ENCODE results near the gene SYT15.
"Not testable (repeated sequence)": the region's sequence is repeated elsewhere in the genome, so short reads cannot be mapped to it uniquely, and the experiment has no call there.

DNA sequence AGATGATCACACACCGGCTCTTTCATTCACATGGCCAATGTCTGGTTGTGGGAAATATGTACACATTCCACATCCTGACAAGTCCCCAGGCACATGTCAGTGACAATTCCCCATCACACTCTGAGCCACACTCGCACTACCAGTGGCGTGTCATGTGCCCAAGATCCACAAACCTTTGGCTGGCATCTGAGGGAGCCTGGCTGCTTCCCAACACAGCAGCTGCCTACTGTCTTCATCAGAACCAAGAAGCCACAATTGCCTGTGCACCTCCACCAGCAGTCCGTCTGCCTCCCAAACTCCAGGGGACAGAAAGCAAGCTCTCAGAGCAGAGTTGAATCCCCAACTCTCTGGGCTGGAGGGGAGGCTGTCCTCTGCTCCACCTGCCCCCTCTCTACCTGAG lies 6.2 kb upstream of the SYT15 start:
- TF ChIP-seq, protein P1, sequence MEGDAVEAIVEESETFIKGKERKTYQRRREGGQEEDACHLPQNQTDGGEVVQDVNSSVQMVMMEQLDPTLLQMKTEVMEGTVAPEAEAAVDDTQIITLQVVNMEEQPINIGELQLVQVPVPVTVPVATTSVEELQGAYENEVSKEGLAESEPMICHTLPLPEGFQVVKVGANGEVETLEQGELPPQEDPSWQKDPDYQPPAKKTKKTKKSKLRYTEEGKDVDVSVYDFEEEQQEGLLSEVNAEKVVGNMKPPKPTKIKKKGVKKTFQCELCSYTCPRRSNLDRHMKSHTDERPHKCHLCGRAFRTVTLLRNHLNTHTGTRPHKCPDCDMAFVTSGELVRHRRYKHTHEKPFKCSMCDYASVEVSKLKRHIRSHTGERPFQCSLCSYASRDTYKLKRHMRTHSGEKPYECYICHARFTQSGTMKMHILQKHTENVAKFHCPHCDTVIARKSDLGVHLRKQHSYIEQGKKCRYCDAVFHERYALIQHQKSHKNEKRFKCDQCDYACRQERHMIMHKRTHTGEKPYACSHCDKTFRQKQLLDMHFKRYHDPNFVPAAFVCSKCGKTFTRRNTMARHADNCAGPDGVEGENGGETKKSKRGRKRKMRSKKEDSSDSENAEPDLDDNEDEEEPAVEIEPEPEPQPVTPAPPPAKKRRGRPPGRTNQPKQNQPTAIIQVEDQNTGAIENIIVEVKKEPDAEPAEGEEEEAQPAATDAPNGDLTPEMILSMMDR (IDR thresholded peaks at IDR 0.05 in 2 of 3, conservative IDR thresholded peaks at IDR 0.05 in 1 of 3; ENCODE audit: borderline replicate concordance in 1 of 3, insufficient read depth in 1 of 3, low read depth in 2 of 3, low read length in 2 of 3) = not testable (repeated sequence)
- not testable (repeated sequence) for TF ChIP-seq RAD21 (IDR thresholded peaks at IDR 0.05; ENCODE audit: low read depth); EGR1 (IDR thresholded peaks at IDR 0.05; ENCODE audit: low read depth); POLR2A (IDR thresholded peaks at IDR 0.05; ENCODE audit: borderline replicate concordance, extremely low read depth, insufficient read depth, insufficient read length); ZNF274 (IDR thresholded peaks at IDR 0.05; ENCODE audit: low read depth, low read length); CEBPB (IDR thresholded peaks at IDR 0.05; ENCODE audit: low read depth)
- TF ChIP-seq, protein P2, sequence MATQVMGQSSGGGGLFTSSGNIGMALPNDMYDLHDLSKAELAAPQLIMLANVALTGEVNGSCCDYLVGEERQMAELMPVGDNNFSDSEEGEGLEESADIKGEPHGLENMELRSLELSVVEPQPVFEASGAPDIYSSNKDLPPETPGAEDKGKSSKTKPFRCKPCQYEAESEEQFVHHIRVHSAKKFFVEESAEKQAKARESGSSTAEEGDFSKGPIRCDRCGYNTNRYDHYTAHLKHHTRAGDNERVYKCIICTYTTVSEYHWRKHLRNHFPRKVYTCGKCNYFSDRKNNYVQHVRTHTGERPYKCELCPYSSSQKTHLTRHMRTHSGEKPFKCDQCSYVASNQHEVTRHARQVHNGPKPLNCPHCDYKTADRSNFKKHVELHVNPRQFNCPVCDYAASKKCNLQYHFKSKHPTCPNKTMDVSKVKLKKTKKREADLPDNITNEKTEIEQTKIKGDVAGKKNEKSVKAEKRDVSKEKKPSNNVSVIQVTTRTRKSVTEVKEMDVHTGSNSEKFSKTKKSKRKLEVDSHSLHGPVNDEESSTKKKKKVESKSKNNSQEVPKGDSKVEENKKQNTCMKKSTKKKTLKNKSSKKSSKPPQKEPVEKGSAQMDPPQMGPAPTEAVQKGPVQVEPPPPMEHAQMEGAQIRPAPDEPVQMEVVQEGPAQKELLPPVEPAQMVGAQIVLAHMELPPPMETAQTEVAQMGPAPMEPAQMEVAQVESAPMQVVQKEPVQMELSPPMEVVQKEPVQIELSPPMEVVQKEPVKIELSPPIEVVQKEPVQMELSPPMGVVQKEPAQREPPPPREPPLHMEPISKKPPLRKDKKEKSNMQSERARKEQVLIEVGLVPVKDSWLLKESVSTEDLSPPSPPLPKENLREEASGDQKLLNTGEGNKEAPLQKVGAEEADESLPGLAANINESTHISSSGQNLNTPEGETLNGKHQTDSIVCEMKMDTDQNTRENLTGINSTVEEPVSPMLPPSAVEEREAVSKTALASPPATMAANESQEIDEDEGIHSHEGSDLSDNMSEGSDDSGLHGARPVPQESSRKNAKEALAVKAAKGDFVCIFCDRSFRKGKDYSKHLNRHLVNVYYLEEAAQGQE (IDR thresholded peaks at IDR 0.05; ENCODE audit: low read depth) = not testable (repeated sequence)
- TF ChIP-seq, protein P3, sequence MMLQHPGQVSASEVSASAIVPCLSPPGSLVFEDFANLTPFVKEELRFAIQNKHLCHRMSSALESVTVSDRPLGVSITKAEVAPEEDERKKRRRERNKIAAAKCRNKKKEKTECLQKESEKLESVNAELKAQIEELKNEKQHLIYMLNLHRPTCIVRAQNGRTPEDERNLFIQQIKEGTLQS (IDR thresholded peaks at IDR 0.05) = not testable (repeated sequence)

All from HCT116 (cell line).